Endothelial cell (in vitro differentiated cells): ENCODE measurements around the gene KXD1. TPM values are rescaled to one million over a fixed set of nuclear protein-coding genes. Genes with fewer than 3 reads are reported as not detected.

Experiments used
- DNase-seq: peaks from one replicate; pipeline ENCODE4 v3.0.0; 2021; ENCODE audit warnings: low spot score
- H3K27ac Mint-ChIP-seq: one replicate; pipeline ENCODE4 v1.8.0; 2021; ENCODE audit warnings: mixed read lengths, inconsistent platforms; ENCODE audit not compliant: unreplicated experiment
- H3K27me3 Mint-ChIP-seq: one replicate; pipeline ENCODE4 v1.8.0; 2021; ENCODE audit warnings: mild to moderate bottlenecking, moderate library complexity, mixed read lengths, inconsistent platforms; ENCODE audit not compliant: unreplicated experiment
- H3K36me3 Mint-ChIP-seq: one replicate; pipeline ENCODE4 v1.8.0; 2021; ENCODE audit warnings: mild to moderate bottlenecking, low read depth, mixed read lengths, inconsistent platforms; ENCODE audit not compliant: unreplicated experiment
- H3K4me1 Mint-ChIP-seq: one replicate; pipeline ENCODE4 v1.8.0; 2021; ENCODE audit warnings: mild to moderate bottlenecking, mixed read lengths, inconsistent platforms; ENCODE audit not compliant: unreplicated experiment
- H3K4me3 Mint-ChIP-seq: one replicate; pipeline ENCODE4 v1.8.0; 2021; ENCODE audit warnings: mild to moderate bottlenecking, mixed read lengths, inconsistent platforms; ENCODE audit not compliant: unreplicated experiment
- H3K9me3 Mint-ChIP-seq: one replicate; pipeline ENCODE4 v1.8.0; 2021; ENCODE audit warnings: mixed read lengths, inconsistent platforms; ENCODE audit not compliant: unreplicated experiment
- CTCF ChIP-seq: fragments of 200-600 bp; sonication (generic); IDR thresholded peaks from one replicate; pipeline ENCODE4 v1.5.0; 2021; ENCODE audit warnings: antibody characterized with exemption; ENCODE audit not compliant: unreplicated experiment
- long read RNA-seq: library from polyadenylated mRNA; unstranded; transcript quantifications from one replicate; pipeline ENCODE4 v2.0.0, GENCODE V29; 2020; ENCODE audit not compliant: unreplicated experiment
- total RNA-seq: library from RNA; stranded (reverse); fragmentation: NEBNext Ultra II Directional; extraction: Animal tissue kit (Norgen Biotek cat#: 25700); gene quantifications from one replicate; pipeline ENCODE4 v1.2.1, GENCODE V29; 2021; ENCODE audit not compliant: unreplicated experiment

KXD1 gene
- 105 TPM for total RNA-seq
- long read RNA-seq, transcript KXD1-201 (5 exons, 1,426 nt) = major isoform, 55 of 68 reads
- long read RNA-seq, partial matches to known transcripts = 0 of 68 reads
- long read RNA-seq, other reads (novel, unspliced or antisense) = 6 of 68 reads

- Mint-ChIP-seq H3K4me3 (peak within 1 kb of the TSS; percentile 96), H3K27ac (peak within 1 kb of the TSS; percentile 91), H3K36me3 (no peaks in the 10 kb centered on the region)
Observed at GRCh38 chr19:18557411-18558201, at the start of gene KXD1. TSS of gene KXD1 (plus strand) at chr19:18557870. CDS start at chr19:18562057, 4,187 bp downstream.

GRCh38 chr19:18508585-18508984 is 49.1 kb upstream of the KXD1 start:
- Mint-ChIP-seq H3K27ac (no peak overlapping the region), H3K9me3 (no peaks in the 10 kb centered on the region), H3K36me3 (no peaks in the 10 kb centered on the region), H3K4me1 (peaks cover 10% of the 10 kb centered on the region), H3K27me3 (peaks cover 7% of the 10 kb centered on the region), H3K4me3 (no peak overlapping the region)
- no peak for TF ChIP-seq CTCF
- DNase-seq = no peak

More at GRCh38 chr19:18557411-18558201, at the start of gene KXD1:
- Mint-ChIP-seq H3K4me1 (peaks cover 8% of the 10 kb centered on the region), H3K9me3 (no peaks in the 10 kb centered on the region), H3K27me3 (peaks cover 5% of the 10 kb centered on the region)
- TF ChIP-seq CTCF = no peak
- DNase-seq = peak; percentile 79

GRCh38 chr19:18510216-18510615 is 47.5 kb upstream of the KXD1 start:
- no peak for TF ChIP-seq CTCF
- Mint-ChIP-seq H3K4me1 (peaks cover 10% of the 10 kb centered on the region), H3K9me3 (no peaks in the 10 kb centered on the region), H3K36me3 (no peaks in the 10 kb centered on the region), H3K27ac (no peak overlapping the region), H3K27me3 (peaks cover 9% of the 10 kb centered on the region), H3K4me3 (no peak overlapping the region)
- DNase-seq = no peak

GRCh38 chr19:18513868-18514267 is 43.8 kb upstream of the KXD1 start:
- DNase-seq = no peak
- Mint-ChIP-seq H3K4me1 (peaks cover 2% of the 10 kb centered on the region), H3K4me3 (no peak overlapping the region), H3K9me3 (no peaks in the 10 kb centered on the region), H3K27me3 (peaks cover 5% of the 10 kb centered on the region), H3K36me3 (no peaks in the 10 kb centered on the region), H3K27ac (no peak overlapping the region)
- TF ChIP-seq CTCF = no peak
